Osteocyte (in vitro differentiated cells): Measurements from ENCODE around the gene ETDC. TPM values are rescaled to one million over a fixed set of nuclear protein-coding genes. Genes with fewer than 3 reads are reported as not detected.

Experiments
- DNase-seq: peaks from one replicate; pipeline ENCODE4 v3.0.0; 2021; ENCODE audit warnings: mixed read lengths; ENCODE audit not compliant: unreplicated experiment; ENCODE audit errors: extremely low spot score
- H3K27ac Mint-ChIP-seq: one replicate; pipeline ENCODE4 v1.8.0; 2021; ENCODE audit warnings: mild to moderate bottlenecking, mixed read lengths; ENCODE audit not compliant: unreplicated experiment
- H3K27me3 Mint-ChIP-seq: one replicate; pipeline ENCODE4 v1.8.0; 2021; ENCODE audit warnings: mixed read lengths; ENCODE audit not compliant: unreplicated experiment
- H3K36me3 Mint-ChIP-seq: one replicate; pipeline ENCODE4 v1.8.0; 2021; ENCODE audit warnings: mixed read lengths; ENCODE audit not compliant: unreplicated experiment
- H3K4me1 Mint-ChIP-seq: one replicate; pipeline ENCODE4 v1.8.0; 2021; ENCODE audit warnings: mixed read lengths; ENCODE audit not compliant: unreplicated experiment
- H3K4me3 Mint-ChIP-seq: one replicate; pipeline ENCODE4 v1.8.0; 2021; ENCODE audit warnings: mild to moderate bottlenecking, moderate library complexity, mixed read lengths; ENCODE audit not compliant: unreplicated experiment
- H3K9me3 Mint-ChIP-seq: one replicate; pipeline ENCODE4 v1.8.0; 2021; ENCODE audit warnings: mixed read lengths; ENCODE audit not compliant: unreplicated experiment
- total RNA-seq: library from RNA; stranded (reverse); gene quantifications from 2 replicates; pipeline ENCODE4 v1.2.1, GENCODE V29; 2021
- TF ChIP-seq, protein P1 (sequence below): fragments of 200-600 bp; sonication (generic); IDR thresholded peaks from 2 replicates; pipeline ENCODE4 v1.5.0; 2021; ENCODE audit warnings: antibody characterized with exemption, mild to moderate bottlenecking, moderate library complexity

The ETDC gene
- total RNA-seq, 1 donor from 2014 or later = not detected

DNA sequence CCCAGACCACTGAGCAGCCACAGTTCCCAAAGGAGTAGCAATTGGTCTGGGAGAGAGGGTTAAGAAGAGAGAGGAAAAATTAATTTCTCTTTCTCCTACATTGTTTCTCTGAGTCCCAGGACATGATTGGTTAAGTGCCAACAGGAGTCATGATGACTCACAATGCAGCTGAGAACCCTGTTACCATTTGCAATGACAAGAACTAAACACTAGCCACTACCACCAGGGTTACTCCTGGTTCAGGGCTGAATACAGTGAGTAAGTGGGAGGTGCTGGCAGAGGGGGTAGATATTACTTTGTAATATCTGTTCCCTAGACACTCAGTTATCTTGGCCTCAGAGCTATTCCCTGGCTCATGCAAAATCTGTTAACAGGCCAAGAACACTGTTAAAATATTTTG is 18.0 kb downstream of the ETDC start:
- Mint-ChIP-seq H3K4me1 (no peaks in the 10 kb centered on the region), H3K27ac (no peak overlapping the region), H3K36me3 (peaks cover 1% of the 10 kb centered on the region), H3K4me3 (no peak overlapping the region), H3K27me3 (no peaks in the 10 kb centered on the region), H3K9me3 (peaks cover 27% of the 10 kb centered on the region)
- TF ChIP-seq, protein P1, sequence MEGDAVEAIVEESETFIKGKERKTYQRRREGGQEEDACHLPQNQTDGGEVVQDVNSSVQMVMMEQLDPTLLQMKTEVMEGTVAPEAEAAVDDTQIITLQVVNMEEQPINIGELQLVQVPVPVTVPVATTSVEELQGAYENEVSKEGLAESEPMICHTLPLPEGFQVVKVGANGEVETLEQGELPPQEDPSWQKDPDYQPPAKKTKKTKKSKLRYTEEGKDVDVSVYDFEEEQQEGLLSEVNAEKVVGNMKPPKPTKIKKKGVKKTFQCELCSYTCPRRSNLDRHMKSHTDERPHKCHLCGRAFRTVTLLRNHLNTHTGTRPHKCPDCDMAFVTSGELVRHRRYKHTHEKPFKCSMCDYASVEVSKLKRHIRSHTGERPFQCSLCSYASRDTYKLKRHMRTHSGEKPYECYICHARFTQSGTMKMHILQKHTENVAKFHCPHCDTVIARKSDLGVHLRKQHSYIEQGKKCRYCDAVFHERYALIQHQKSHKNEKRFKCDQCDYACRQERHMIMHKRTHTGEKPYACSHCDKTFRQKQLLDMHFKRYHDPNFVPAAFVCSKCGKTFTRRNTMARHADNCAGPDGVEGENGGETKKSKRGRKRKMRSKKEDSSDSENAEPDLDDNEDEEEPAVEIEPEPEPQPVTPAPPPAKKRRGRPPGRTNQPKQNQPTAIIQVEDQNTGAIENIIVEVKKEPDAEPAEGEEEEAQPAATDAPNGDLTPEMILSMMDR = no peak
- no peak for DNase-seq

DNA sequence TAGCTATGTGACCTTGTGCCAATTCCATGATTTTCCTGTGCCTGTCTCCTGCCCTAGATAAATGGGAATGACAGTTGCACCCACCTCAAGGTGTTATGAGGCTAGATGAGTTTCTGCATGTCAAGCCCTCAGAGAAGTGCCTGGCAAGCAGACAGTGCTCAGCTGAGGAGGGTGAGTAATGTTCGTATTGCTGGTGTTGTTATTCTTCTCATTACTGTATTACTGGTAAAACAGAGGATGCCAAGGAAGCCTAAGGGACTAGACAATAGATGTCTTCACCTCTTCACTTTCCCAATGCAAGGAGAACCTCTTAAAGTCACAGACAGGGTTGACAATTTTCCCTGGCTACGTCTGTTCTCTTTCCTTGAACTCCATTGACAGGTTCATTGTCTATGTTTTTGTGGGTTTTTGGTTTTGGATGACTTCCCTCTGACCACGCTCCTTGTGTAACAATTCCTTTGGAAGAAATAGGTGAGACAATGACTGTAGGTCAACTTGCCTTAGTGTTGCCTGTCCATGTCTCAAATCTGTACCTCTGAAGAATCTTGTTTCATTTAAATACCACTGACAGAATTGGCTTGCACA is 19.2 kb downstream of the ETDC start:
- Mint-ChIP-seq H3K4me1 (no peaks in the 10 kb centered on the region), H3K36me3 (peaks cover 1% of the 10 kb centered on the region), H3K27me3 (no peaks in the 10 kb centered on the region), H3K27ac (no peak overlapping the region), H3K4me3 (no peak overlapping the region), H3K9me3 (peaks cover 24% of the 10 kb centered on the region)
- no peak for DNase-seq
- TF ChIP-seq, protein P1 = no peak

- TF ChIP-seq, protein P1 = no peak
- no peak for DNase-seq
- H3K27me3 Mint-ChIP-seq = no peaks in the 10 kb centered on the region
- no peak overlapping the region for H3K4me3 Mint-ChIP-seq
- H3K9me3 Mint-ChIP-seq = peaks cover 20% of the 10 kb centered on the region
- peaks cover 1% of the 10 kb centered on the region for H3K36me3 Mint-ChIP-seq
- no peaks in the 10 kb centered on the region for H3K4me1 Mint-ChIP-seq
- H3K27ac Mint-ChIP-seq = no peak overlapping the region
Observed at GRCh38 chrX:135330706-135331105, 21.4 kb downstream of the ETDC start.

DNA sequence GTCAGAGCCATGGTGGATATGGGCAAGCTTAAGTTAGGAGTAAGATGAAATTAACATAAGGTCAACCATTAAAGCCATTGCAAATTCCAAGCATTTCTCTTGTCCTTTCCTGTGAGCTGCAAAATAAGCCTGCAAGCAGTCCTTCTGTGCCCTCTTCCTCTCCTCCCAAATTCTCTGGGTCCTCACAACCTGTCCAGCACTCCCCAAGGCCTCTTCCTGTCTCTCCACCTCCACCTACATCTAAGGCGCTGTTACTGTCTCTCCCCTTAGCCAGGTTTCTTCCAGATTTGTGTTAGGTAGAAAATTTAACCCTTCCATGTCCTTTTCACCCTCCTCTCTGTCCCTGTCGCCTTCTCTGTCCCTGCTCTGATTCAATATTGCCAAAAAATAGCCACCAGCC is 22.2 kb downstream of the ETDC start:
- DNase-seq = no peak
- TF ChIP-seq, protein P1 = no peak
- no peaks in the 10 kb centered on the region for H3K27me3 Mint-ChIP-seq
- H3K9me3 Mint-ChIP-seq = peaks cover 22% of the 10 kb centered on the region
- no peak overlapping the region for H3K4me3 Mint-ChIP-seq
- H3K4me1 Mint-ChIP-seq = no peaks in the 10 kb centered on the region
- H3K36me3 Mint-ChIP-seq = peaks cover under 1% of the 10 kb centered on the region
- no peak overlapping the region for H3K27ac Mint-ChIP-seq

DNA sequence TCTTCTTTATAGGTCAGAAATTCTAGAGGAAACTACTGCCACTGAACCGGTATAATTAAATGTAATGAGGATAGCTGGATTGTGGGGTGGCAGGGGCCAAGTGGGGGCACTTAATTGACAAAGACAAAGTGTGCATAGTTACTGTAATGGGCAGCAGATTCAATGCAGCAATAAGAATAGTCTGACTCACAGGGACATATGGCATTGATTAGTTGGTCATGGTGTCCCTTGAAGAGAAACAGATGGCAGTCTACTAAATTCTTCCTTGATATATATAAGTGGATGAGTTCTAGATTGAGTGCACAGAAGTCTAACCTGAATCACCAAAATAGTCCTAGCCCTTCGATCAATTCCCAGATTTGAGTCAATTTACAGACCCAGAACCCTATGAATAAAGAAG is 31.6 kb downstream of the ETDC start:
- peaks cover 3% of the 10 kb centered on the region for H3K36me3 Mint-ChIP-seq
- H3K27me3 Mint-ChIP-seq = no peaks in the 10 kb centered on the region
- peaks cover 36% of the 10 kb centered on the region for H3K4me1 Mint-ChIP-seq
- H3K27ac Mint-ChIP-seq = no peak overlapping the region
- TF ChIP-seq, protein P1 = no peak
- DNase-seq = no peak
- peak overlapping the region; percentile 55 for H3K4me3 Mint-ChIP-seq
- peaks cover 3% of the 10 kb centered on the region for H3K9me3 Mint-ChIP-seq
